ENCODE measurements around the gene MGAT4A. TPM values are rescaled to one million over a fixed set of nuclear protein-coding genes. Genes with fewer than 3 reads are reported as not detected.

The MGAT4A gene
- total and polyA plus RNA-seq, 10 of the 15 experiments (the other 5 are each of a cell fraction or from before 2014, with no cell fraction given), result 4.3 to 23.4 (median 13.6) TPM

DNA sequence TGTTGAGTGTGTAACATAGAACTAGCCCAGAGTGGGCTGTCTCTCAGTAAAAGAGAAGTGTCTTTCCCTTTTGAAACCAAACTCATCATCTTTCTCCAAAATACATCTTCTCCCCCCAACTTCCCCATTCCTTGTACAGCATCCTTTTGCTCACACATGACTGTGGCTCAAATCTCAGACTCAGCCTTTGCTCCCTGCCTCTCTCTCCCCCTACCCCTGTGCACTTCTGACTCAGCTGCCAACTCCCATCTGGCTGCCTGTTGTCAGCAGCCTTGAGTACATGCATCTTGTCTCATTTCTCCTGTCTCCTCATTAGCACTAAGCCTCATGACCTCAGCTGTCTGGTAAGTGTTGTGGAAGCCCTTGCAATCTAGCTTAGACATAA is 18.1 kb upstream of the MGAT4A start (continued):
- TF ChIP-seq, protein P1, sequence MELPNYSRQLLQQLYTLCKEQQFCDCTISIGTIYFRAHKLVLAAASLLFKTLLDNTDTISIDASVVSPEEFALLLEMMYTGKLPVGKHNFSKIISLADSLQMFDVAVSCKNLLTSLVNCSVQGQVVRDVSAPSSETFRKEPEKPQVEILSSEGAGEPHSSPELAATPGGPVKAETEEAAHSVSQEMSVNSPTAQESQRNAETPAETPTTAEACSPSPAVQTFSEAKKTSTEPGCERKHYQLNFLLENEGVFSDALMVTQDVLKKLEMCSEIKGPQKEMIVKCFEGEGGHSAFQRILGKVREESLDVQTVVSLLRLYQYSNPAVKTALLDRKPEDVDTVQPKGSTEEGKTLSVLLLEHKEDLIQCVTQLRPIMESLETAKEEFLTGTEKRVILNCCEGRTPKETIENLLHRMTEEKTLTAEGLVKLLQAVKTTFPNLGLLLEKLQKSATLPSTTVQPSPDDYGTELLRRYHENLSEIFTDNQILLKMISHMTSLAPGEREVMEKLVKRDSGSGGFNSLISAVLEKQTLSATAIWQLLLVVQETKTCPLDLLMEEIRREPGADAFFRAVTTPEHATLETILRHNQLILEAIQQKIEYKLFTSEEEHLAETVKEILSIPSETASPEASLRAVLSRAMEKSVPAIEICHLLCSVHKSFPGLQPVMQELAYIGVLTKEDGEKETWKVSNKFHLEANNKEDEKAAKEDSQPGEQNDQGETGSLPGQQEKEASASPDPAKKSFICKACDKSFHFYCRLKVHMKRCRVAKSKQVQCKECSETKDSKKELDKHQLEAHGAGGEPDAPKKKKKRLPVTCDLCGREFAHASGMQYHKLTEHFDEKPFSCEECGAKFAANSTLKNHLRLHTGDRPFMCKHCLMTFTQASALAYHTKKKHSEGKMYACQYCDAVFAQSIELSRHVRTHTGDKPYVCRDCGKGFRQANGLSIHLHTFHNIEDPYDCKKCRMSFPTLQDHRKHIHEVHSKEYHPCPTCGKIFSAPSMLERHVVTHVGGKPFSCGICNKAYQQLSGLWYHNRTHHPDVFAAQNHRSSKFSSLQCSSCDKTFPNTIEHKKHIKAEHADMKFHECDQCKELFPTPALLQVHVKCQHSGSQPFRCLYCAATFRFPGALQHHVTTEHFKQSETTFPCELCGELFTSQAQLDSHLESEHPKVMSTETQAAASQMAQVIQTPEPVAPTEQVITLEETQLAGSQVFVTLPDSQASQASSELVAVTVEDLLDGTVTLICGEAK (IDR thresholded peaks at IDR 0.05; ENCODE audit: borderline replicate concordance), result no peak
- TF ChIP-seq EZH2 (IDR thresholded peaks at IDR 0.05; ENCODE audit: borderline replicate concordance, control insufficient read depth, low read depth, low read length) (no peak), KDM1A (IDR thresholded peaks at IDR 0.05; ENCODE audit: borderline replicate concordance) (no peak), SMAD5 (IDR thresholded peaks at IDR 0.05; ENCODE audit: low read depth) (no peak), TCF12 (IDR thresholded peaks at IDR 0.05; ENCODE audit: low read depth, low read length) (0 out of 2 replicates have a peak, but pooled peaks have one; percentile 15), CBX3 (IDR thresholded peaks at IDR 0.05; ENCODE audit: borderline replicate concordance, low read depth) (no peak), DPF2 (IDR thresholded peaks at IDR 0.05) (no peak), IKZF1 (conservative IDR thresholded peaks at IDR 0.05) (peak; percentile 44; the same call in 1 of the 2 replicates), KAT2A (conservative IDR thresholded peaks at IDR 0.05; ENCODE audit: control insufficient read depth, low read depth, low read length) (no peak), SPI1 (IDR thresholded peaks at IDR 0.05; ENCODE audit: borderline replicate concordance, insufficient read depth, low read depth, low read length) (peak; percentile 53; the same call in 1 of the 2 replicates), STAT3 (IDR thresholded peaks at IDR 0.05; ENCODE audit: low read depth, low read length) (no peak), RCOR1 (conservative IDR thresholded peaks at IDR 0.05; ENCODE audit: low read depth, low read length) (no peak), RELA (IDR thresholded peaks at IDR 0.05; ENCODE audit: borderline replicate concordance, partially characterized antibody) (no peak), IKZF2 (IDR thresholded peaks at IDR 0.05) (peak; percentile 55 to 69)
- TF ChIP-seq, protein P2, sequence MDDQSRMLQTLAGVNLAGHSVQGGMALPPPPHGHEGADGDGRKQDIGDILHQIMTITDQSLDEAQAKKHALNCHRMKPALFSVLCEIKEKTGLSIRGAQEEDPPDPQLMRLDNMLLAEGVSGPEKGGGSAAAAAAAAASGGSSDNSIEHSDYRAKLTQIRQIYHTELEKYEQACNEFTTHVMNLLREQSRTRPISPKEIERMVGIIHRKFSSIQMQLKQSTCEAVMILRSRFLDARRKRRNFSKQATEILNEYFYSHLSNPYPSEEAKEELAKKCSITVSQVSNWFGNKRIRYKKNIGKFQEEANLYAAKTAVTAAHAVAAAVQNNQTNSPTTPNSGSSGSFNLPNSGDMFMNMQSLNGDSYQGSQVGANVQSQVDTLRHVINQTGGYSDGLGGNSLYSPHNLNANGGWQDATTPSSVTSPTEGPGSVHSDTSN (IDR thresholded peaks at IDR 0.05; ENCODE audit: insufficient replicate concordance, low read depth, low read length), result peak; percentile 15
- TF ChIP-seq, protein P3, sequence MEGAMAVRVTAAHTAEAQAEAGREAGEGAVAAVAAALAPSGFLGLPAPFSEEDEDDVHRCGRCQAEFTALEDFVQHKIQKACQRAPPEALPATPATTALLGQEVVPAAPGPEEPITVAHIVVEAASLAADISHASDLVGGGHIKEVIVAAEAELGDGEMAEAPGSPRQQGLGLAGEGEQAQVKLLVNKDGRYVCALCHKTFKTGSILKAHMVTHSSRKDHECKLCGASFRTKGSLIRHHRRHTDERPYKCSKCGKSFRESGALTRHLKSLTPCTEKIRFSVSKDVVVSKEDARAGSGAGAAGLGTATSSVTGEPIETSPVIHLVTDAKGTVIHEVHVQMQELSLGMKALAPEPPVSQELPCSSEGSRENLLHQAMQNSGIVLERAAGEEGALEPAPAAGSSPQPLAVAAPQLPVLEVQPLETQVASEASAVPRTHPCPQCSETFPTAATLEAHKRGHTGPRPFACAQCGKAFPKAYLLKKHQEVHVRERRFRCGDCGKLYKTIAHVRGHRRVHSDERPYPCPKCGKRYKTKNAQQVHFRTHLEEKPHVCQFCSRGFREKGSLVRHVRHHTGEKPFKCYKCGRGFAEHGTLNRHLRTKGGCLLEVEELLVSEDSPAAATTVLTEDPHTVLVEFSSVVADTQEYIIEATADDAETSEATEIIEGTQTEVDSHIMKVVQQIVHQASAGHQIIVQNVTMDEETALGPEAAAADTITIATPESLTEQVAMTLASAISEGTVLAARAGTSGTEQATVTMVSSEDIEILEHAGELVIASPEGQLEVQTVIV (IDR thresholded peaks at IDR 0.05; ENCODE audit: borderline replicate concordance, partially characterized antibody), result no peak
- TF ChIP-seq, protein P4, sequence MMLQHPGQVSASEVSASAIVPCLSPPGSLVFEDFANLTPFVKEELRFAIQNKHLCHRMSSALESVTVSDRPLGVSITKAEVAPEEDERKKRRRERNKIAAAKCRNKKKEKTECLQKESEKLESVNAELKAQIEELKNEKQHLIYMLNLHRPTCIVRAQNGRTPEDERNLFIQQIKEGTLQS (IDR thresholded peaks at IDR 0.05; ENCODE audit: borderline replicate concordance, extremely low read depth, low read depth, low read length), result no peak
- TF ChIP-seq, protein P5, sequence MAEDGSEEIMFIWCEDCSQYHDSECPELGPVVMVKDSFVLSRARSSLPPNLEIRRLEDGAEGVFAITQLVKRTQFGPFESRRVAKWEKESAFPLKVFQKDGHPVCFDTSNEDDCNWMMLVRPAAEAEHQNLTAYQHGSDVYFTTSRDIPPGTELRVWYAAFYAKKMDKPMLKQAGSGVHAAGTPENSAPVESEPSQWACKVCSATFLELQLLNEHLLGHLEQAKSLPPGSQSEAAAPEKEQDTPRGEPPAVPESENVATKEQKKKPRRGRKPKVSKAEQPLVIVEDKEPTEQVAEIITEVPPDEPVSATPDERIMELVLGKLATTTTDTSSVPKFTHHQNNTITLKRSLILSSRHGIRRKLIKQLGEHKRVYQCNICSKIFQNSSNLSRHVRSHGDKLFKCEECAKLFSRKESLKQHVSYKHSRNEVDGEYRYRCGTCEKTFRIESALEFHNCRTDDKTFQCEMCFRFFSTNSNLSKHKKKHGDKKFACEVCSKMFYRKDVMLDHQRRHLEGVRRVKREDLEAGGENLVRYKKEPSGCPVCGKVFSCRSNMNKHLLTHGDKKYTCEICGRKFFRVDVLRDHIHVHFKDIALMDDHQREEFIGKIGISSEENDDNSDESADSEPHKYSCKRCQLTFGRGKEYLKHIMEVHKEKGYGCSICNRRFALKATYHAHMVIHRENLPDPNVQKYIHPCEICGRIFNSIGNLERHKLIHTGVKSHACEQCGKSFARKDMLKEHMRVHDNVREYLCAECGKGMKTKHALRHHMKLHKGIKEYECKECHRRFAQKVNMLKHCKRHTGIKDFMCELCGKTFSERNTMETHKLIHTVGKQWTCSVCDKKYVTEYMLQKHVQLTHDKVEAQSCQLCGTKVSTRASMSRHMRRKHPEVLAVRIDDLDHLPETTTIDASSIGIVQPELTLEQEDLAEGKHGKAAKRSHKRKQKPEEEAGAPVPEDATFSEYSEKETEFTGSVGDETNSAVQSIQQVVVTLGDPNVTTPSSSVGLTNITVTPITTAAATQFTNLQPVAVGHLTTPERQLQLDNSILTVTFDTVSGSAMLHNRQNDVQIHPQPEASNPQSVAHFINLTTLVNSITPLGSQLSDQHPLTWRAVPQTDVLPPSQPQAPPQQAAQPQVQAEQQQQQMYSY (CRISPR knock-in tag; IDR thresholded peaks at IDR 0.05), result no peak

All from GM12878 (cell line).